HEK293 (cell line): ENCODE data around the gene OR2S2.

Experiments used
- CTCF ChIA-PET: fragments of 350-600 bp; formaldehyde crosslinking; extraction: SDS; loops from one replicate; lab custom pipeline; 2021; ENCODE audit warnings: antibody characterized with exemption; lab: Yijun Ruan, JAX
- POLR2A ChIA-PET: fragments of 300-600 bp; formaldehyde crosslinking; extraction: SDS; loops from one replicate; lab custom pipeline; 2020; ENCODE audit warnings: antibody characterized with exemption, inconsistent platforms; lab: Yijun Ruan, JAX
- H3K27ac ChIP-seq: fragments of 200-500 bp; sonication (Bioruptor generic); 2 replicates; pipeline ENCODE4 v1.5.1; 2014; ENCODE audit warnings: low read depth, low read length, control low read depth, inconsistent platforms; ENCODE audit errors: extremely low read depth
- H3K36me3 ChIP-seq, 2 experiments: fragments of 200-500 bp in 1 of 2; sonication (Bioruptor generic) in 1 of 2; 1 replicate in 1 of 2; 2 replicates in 1 of 2; pipeline ENCODE4 v1.5.1; 2014 to 2017; ENCODE audit warnings: inconsistent platforms in 2 of 2, low read length in 2 of 2; ENCODE audit not compliant: control insufficient read depth in 2 of 2, insufficient read depth in 1 of 2
- H3K4me1 ChIP-seq: fragments of 200-500 bp; sonication (Bioruptor generic); 2 replicates; pipeline ENCODE4 v1.5.1; 2014; ENCODE audit warnings: mild to moderate bottlenecking, low read length, inconsistent platforms; ENCODE audit not compliant: control insufficient read depth, insufficient read depth
- H3K4me3 ChIP-seq: 2 replicates; pipeline ENCODE4 v1.5.1; 2011; ENCODE audit warnings: low read depth, mild to moderate bottlenecking, control low read depth, low read length, moderate library complexity
- H3K9me3 ChIP-seq: fragments of 200-500 bp; sonication (Bioruptor generic); 2 replicates; pipeline ENCODE4 v1.5.1; 2014; ENCODE audit warnings: low read depth, low read length, inconsistent platforms; ENCODE audit not compliant: control insufficient read depth, insufficient read depth
- GFI1B ChIP-seq: fragments of 450-650 bp; formaldehyde crosslinking; IDR thresholded peaks from 2 replicates; pipeline ENCODE4 v1.5.1; 2016; ENCODE audit warnings: missing biosample characterization, missing genetic modification characterization
- GLIS1 ChIP-seq: fragments of 450-650 bp; formaldehyde crosslinking; IDR thresholded peaks from 2 replicates; pipeline ENCODE4 v1.5.1; 2016; ENCODE audit warnings: missing biosample characterization, missing genetic modification characterization
- GLIS2 ChIP-seq: fragments of 450-650 bp; formaldehyde crosslinking; IDR thresholded peaks from 2 replicates; pipeline ENCODE4 v1.5.1; 2016; ENCODE audit warnings: missing biosample characterization, missing genetic modification characterization
- INSM2 ChIP-seq: fragments of 450-650 bp; formaldehyde crosslinking; IDR thresholded peaks from 2 replicates; pipeline ENCODE4 v1.5.1; 2016; ENCODE audit warnings: missing biosample characterization, missing genetic modification characterization
- ZBTB20 ChIP-seq: fragments of 450-650 bp; formaldehyde crosslinking; IDR thresholded peaks from 2 replicates; pipeline ENCODE4 v1.5.1; 2016; ENCODE audit warnings: missing biosample characterization, missing genetic modification characterization
- ZFP3 ChIP-seq: fragments of 450-650 bp; formaldehyde crosslinking; IDR thresholded peaks from 2 replicates; pipeline ENCODE4 v1.5.1; 2016; ENCODE audit warnings: low read depth, missing biosample characterization, missing genetic modification characterization
- ZNF23 ChIP-seq: fragments of 450-650 bp; formaldehyde crosslinking; IDR thresholded peaks from 2 replicates; pipeline ENCODE4 v1.5.1; 2016; ENCODE audit warnings: missing biosample characterization, missing genetic modification characterization, borderline replicate concordance
- ZNF274 ChIP-seq, 2 experiments: fragments of 200-500 bp in 1 of 2; fragments of 450-650 bp in 1 of 2; sonication (Bioruptor generic) in 1 of 2; formaldehyde crosslinking in 1 of 2; IDR thresholded peaks; 2 replicates each; pipeline versions ENCODE4 v1.5.1 to v1.6.1; 2014 to 2016; ENCODE audit warnings: borderline replicate concordance in 1 of 2, inconsistent platforms in 1 of 2, low read length in 1 of 2, missing biosample characterization in 1 of 2, missing genetic modification characterization in 1 of 2
- ZNF362 ChIP-seq: fragments of 450-650 bp; formaldehyde crosslinking; IDR thresholded peaks from 2 replicates; pipeline ENCODE4 v1.5.1; 2016; ENCODE audit warnings: missing biosample characterization, missing genetic modification characterization
- ZNF426 ChIP-seq: fragments of 450-650 bp; formaldehyde crosslinking; IDR thresholded peaks from 2 replicates; pipeline ENCODE4 v1.5.1; 2017; ENCODE audit warnings: missing biosample characterization, missing genetic modification characterization, mild to moderate bottlenecking, inconsistent platforms, moderate library complexity
- ZNF488 ChIP-seq: fragments of 450-650 bp; formaldehyde crosslinking; IDR thresholded peaks from 2 replicates; pipeline ENCODE4 v1.5.1; 2016; ENCODE audit warnings: missing biosample characterization, missing genetic modification characterization
- ZNF501 ChIP-seq: fragments of 450-650 bp; formaldehyde crosslinking; IDR thresholded peaks from 2 replicates; pipeline ENCODE4 v1.5.1; 2016; ENCODE audit warnings: missing biosample characterization, missing genetic modification characterization
- ZNF529 ChIP-seq: fragments of 450-650 bp; formaldehyde crosslinking; IDR thresholded peaks from 2 replicates; pipeline ENCODE4 v1.5.1; 2017; ENCODE audit warnings: missing genetic modification characterization, missing biosample characterization; ENCODE audit not compliant: insufficient replicate concordance
- ZNF639 ChIP-seq: fragments of 450-650 bp; formaldehyde crosslinking; IDR thresholded peaks from 2 replicates; pipeline ENCODE4 v1.5.1; 2016; ENCODE audit warnings: missing biosample characterization, missing genetic modification characterization
- ZNF76 ChIP-seq: fragments of 450-650 bp; formaldehyde crosslinking; IDR thresholded peaks from 2 replicates; pipeline ENCODE4; 2016; ENCODE audit warnings: low read depth, missing biosample characterization, missing genetic modification characterization, borderline replicate concordance
- ZNF791 ChIP-seq: fragments of 450-650 bp; formaldehyde crosslinking; IDR thresholded peaks from 2 replicates; pipeline ENCODE4 v1.5.1; 2016; ENCODE audit warnings: missing biosample characterization, missing genetic modification characterization
- ZNF792 ChIP-seq: fragments of 450-650 bp; formaldehyde crosslinking; IDR thresholded peaks from 2 replicates; pipeline ENCODE4 v1.5.1; 2016; ENCODE audit warnings: missing biosample characterization, missing genetic modification characterization
- ZSCAN30 ChIP-seq: fragments of 450-650 bp; IDR thresholded peaks from 2 replicates; pipeline ENCODE4 v1.5.1; 2018; ENCODE audit warnings: missing biosample characterization, mild to moderate bottlenecking, missing genetic modification characterization, moderate library complexity

The OR2S2 gene

GRCh38 chr9:35967042-35967441 lies 9.1 kb upstream of the OR2S2 start:
- TF ChIP-seq ZNF426 (tag by site-specific recombination), result no peak
- TF ChIP-seq GLIS2 (tag by site-specific recombination), result no peak
- no peak for TF ChIP-seq INSM2 (tag by site-specific recombination)
- no peak for TF ChIP-seq ZNF639 (tag by site-specific recombination)
- no peak for TF ChIP-seq ZNF791 (tag by site-specific recombination)
- TF ChIP-seq GLIS1 (tag by site-specific recombination), result no peak
- TF ChIP-seq ZNF23 (tag by site-specific recombination), result no peak
- TF ChIP-seq GFI1B (tag by site-specific recombination), result no peak
- Histone ChIP-seq H3K9me3 (no peaks in the 10 kb centered on the region), H3K27ac (no peak overlapping the region), H3K36me3 (no peaks in the 10 kb centered on the region), H3K4me1 (no peaks in the 10 kb centered on the region), H3K4me3 (no peak overlapping the region)
- CTCF ChIA-PET, result interaction anchor here (1.4 to 2.8 kb wide), 2 partner anchors 11 to 41 kb away, joined by 3 to 19 read pairs; no protein-coding TSS in a partner anchor
- POLR2A ChIA-PET, result no interaction called here

- no peak overlapping the region for H3K4me3 ChIP-seq
- no peak for TF ChIP-seq ZNF488 (tag by site-specific recombination)
- no peak for TF ChIP-seq ZNF529 (tag by site-specific recombination)
- no peak for TF ChIP-seq ZNF501 (tag by site-specific recombination)
- no peak for TF ChIP-seq ZNF76
- TF ChIP-seq ZBTB20 (tag by site-specific recombination), result no peak
- TF ChIP-seq ZNF362 (tag by site-specific recombination), result no peak
- no peak for TF ChIP-seq ZNF274 (IDR thresholded peaks at IDR 0.05; ENCODE audit: low read length)
- TF ChIP-seq ZNF274 (tag by site-specific recombination; IDR thresholded peaks at IDR 0.05; ENCODE audit: borderline replicate concordance), result no peak
- TF ChIP-seq ZNF792 (tag by site-specific recombination), result no peak
- no peaks in the 10 kb centered on the region for H3K9me3 ChIP-seq
- H3K4me1 ChIP-seq, result no peaks in the 10 kb centered on the region
- no peaks in the 10 kb centered on the region for H3K36me3 ChIP-seq
- no peak overlapping the region for H3K27ac ChIP-seq
- ChIA-PET CTCF (interaction anchor here (1.2 to 2.8 kb wide), 2 partner anchors 11 to 42 kb away, joined by 3 to 19 read pairs; no protein-coding TSS in a partner anchor), POLR2A (no interaction called here)
These were observed 8.5 kb upstream of the OR2S2 start for GRCh38 chr9:35966433-35966832.

- Histone ChIP-seq H3K4me3 (no peak overlapping the region), H3K4me1 (no peaks in the 10 kb centered on the region), H3K36me3 (no peaks in the 10 kb centered on the region), H3K27ac (no peak overlapping the region), H3K9me3 (no peaks in the 10 kb centered on the region)
- POLR2A ChIA-PET, result no interaction called here
- CTCF ChIA-PET, result interaction anchor here (0.5 to 1.9 kb wide), 8 partner anchors 10 to 283 kb away, joined by 3 to 13 read pairs (median 4); no protein-coding TSS in a partner anchor
- no peak for TF ChIP-seq ZSCAN30 (tag by site-specific recombination)
- no peak for TF ChIP-seq ZFP3 (tag by site-specific recombination)
- TF ChIP-seq, all 188 proteins: peak for 0
These were observed 7.1 kb upstream of the OR2S2 start for GRCh38 chr9:35965011-35965410.
